ENCODE measurements around the gene C2orf68. TPM values are rescaled to one million over a fixed set of nuclear protein-coding genes. Genes with fewer than 3 reads are reported as not detected.

Gene C2orf68
- polyA plus RNA-seq, 3 donors, result 24.2 to 32.9 (median 30.7) TPM

- no peaks in the 10 kb centered on the region for H3K9me3 ChIP-seq (replicated peaks in 1 of 2; ENCODE audit: control insufficient read depth in 1 of 2, insufficient read depth in 1 of 2, low read length in 2 of 2)
- H3K4me1 ChIP-seq (ENCODE audit: control insufficient read depth in 1 of 2, insufficient read depth in 2 of 2, low read length in 2 of 2), result peaks cover 84 to 89% of the 10 kb centered on the region in 2 donors
- H2AFZ ChIP-seq (ENCODE audit: insufficient read depth, low read depth, low read length, poor library complexity, severe bottlenecking), result peak within 1 kb of the TSS; percentile 75
- H3K4me2 ChIP-seq (replicated peaks; ENCODE audit: extremely low read depth, low read length, poor library complexity, severe bottlenecking), result peak within 1 kb of the TSS; percentile 96
- peak within 1 kb of the TSS; percentile 50 to 83 (median 66) for H3K4me3 ChIP-seq (replicated peaks in 1 of 3; ENCODE audit: low read depth in 2 of 3, low read length in 3 of 3)
- H3K36me3 ChIP-seq (replicated peaks in 1 of 2; ENCODE audit: control insufficient read depth in 1 of 2, insufficient read depth in 2 of 2, low read length in 2 of 2), result peaks cover 15 to 24% of the 10 kb centered on the region in 2 donors
- WGBS (ENCODE audit: insufficient coverage), result 4% methylated on average over 46 of the region's 52 CpGs
- Mint-ChIP-seq H3K27ac (peak within 1 kb of the TSS; percentile 87 to 93 (median 92)), H3K4me3 (peak within 1 kb of the TSS; percentile 83 to 92), H3K4me1 (peaks cover 85% of the 10 kb centered on the region), H3K27me3 (ENCODE audit: low read depth in 3 of 3) (peaks cover 0 to 2% (median 0%) of the 10 kb centered on the region in 3 donors), H3K36me3 (peaks cover 26 to 37% of the 10 kb centered on the region in 2 donors), H3K9me3 (no peaks in the 10 kb centered on the region)
- TF ChIP-seq CTCF (IDR thresholded peaks at IDR 0.05), result no peak
- no peaks in the 10 kb centered on the region for H3K27me3 ChIP-seq (ENCODE audit: control insufficient read depth in 2 of 2, insufficient read depth in 2 of 2, low read length in 2 of 2)
- peaks cover 21% of the 10 kb centered on the region for H4K20me1 ChIP-seq (ENCODE audit: insufficient read depth, low read length)
- peaks cover 74% of the 10 kb centered on the region for H3K79me2 ChIP-seq (ENCODE audit: insufficient read depth, low read length)
- H3K9ac ChIP-seq (ENCODE audit: insufficient read depth, low read length, poor library complexity, severe bottlenecking), result peak within 1 kb of the TSS; percentile 72
- intact Hi-C loops (cut with micrococcal nuclease), result no loop called here
- H3K27ac ChIP-seq (ENCODE audit: low read depth in 1 of 2, low read length in 2 of 2), result peak within 1 kb of the TSS; percentile 71 to 86
- no peak for DNase-seq
Measured at GRCh38 chr2:85584354-85584856, 27.5 kb downstream of the C2orf68 start, which contains the start of gene VAMP5. VAMP5 (plus strand) TSS chr2:85584431; CDS start chr2:85584491, 60 bp downstream.

DNA sequence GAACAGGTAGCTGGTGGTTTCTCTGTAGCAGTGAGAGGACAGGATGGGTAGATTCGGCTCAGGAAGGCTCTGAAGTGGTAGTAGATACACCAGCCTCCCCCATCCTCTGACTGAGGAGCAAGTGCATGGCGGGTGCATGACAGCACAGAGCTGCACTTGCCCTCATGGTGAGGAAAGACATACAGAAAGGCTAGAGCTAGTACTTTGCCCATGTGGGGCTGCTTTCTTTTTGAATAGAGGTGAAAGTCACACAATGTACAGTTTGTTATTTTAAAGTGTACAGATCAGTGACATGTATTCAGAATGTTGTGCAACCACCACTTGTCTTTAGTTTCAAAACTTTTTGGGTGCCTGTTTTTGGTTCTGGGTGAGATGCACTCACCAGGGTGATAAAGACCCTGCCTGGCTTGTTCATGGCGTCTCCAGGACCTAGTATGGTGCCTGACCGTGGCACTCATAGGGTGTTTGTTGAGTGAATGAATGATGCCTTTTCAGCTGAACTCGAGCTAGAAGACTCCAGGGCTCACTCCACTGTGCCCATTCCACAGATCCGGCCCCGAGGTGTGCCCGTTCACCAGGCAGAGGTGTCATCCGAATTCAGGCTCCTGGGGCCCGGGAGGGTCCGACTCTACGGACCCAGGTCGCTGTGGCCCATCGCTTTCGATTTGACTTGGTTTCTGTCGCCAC lies 28.1 kb downstream of the C2orf68 start:
- peak overlapping the region; percentile 75 for H2AFZ ChIP-seq (ENCODE audit: insufficient read depth, low read depth, low read length, poor library complexity, severe bottlenecking)
- H3K4me3 ChIP-seq (replicated peaks in 1 of 3; ENCODE audit: low read depth in 2 of 3, low read length in 3 of 3), result peak overlapping the region; percentile 35 to 83 (median 50)
- peak in 1 of 3 donors; percentile 38 for DNase-seq
- WGBS (ENCODE audit: insufficient coverage), result 11% methylated on average over 13 of the region's 16 CpGs
- Mint-ChIP-seq H3K4me3 (peak overlapping the region; percentile 83 to 92), H3K4me1 (peaks cover 85% of the 10 kb centered on the region), H3K27me3 (ENCODE audit: low read depth in 3 of 3) (peaks cover 0 to 4% (median 0%) of the 10 kb centered on the region in 3 donors), H3K27ac (peak overlapping the region; percentile 87 to 93 (median 92)), H3K36me3 (peaks cover 26 to 37% of the 10 kb centered on the region in 2 donors), H3K9me3 (no peaks in the 10 kb centered on the region)
- intact Hi-C loops (cut with micrococcal nuclease), result no loop called here
- H3K9ac ChIP-seq (ENCODE audit: insufficient read depth, low read length, poor library complexity, severe bottlenecking), result peak overlapping the region; percentile 72
- H3K27me3 ChIP-seq (ENCODE audit: control insufficient read depth in 2 of 2, insufficient read depth in 2 of 2, low read length in 2 of 2), result no peaks in the 10 kb centered on the region
- H3K36me3 ChIP-seq (replicated peaks in 1 of 2; ENCODE audit: control insufficient read depth in 1 of 2, insufficient read depth in 2 of 2, low read length in 2 of 2), result peaks cover 15 to 24% of the 10 kb centered on the region in 2 donors
- H3K79me2 ChIP-seq (ENCODE audit: insufficient read depth, low read length), result peaks cover 74% of the 10 kb centered on the region
- peaks cover 25% of the 10 kb centered on the region for H4K20me1 ChIP-seq (ENCODE audit: insufficient read depth, low read length)
- peaks cover 84 to 89% of the 10 kb centered on the region in 2 donors for H3K4me1 ChIP-seq (ENCODE audit: control insufficient read depth in 1 of 2, insufficient read depth in 2 of 2, low read length in 2 of 2)
- no peaks in the 10 kb centered on the region for H3K9me3 ChIP-seq (replicated peaks in 1 of 2; ENCODE audit: control insufficient read depth in 1 of 2, insufficient read depth in 1 of 2, low read length in 2 of 2)
- no peak for TF ChIP-seq CTCF (IDR thresholded peaks at IDR 0.05)
- H3K27ac ChIP-seq (ENCODE audit: low read depth in 1 of 2, low read length in 2 of 2), result peak overlapping the region; percentile 71 to 86
- H3K4me2 ChIP-seq (replicated peaks; ENCODE audit: extremely low read depth, low read length, poor library complexity, severe bottlenecking), result peak overlapping the region; percentile 96

Measured in CD14-positive monocyte (primary cell).